Limb (tissue), 2 donors: ENCODE data around the gene FOXJ3.

Source experiments
- DNase-seq, 2 donors: peaks; one replicate each; pipeline ENCODE4 v3.0.0-alpha.2; 2016; ENCODE audit errors: extremely low spot score in 2 of 2

Gene FOXJ3

GRCh38 chr1:42335050-42335808, at the start of gene FOXJ3:
TSS of gene FOXJ3 (minus strand) at chr1:42335235. CDS start at chr1:42311093, 24,142 bp downstream.
- DNase-seq, result peak; percentile 89 to 95

GRCh38 chr1:42381280-42381673, 46.2 kb upstream of the FOXJ3 start:
- DNase-seq, result no peak

- peak; percentile 21 to 81 for DNase-seq
Observed at GRCh38 chr1:42380586-42381279, 45.7 kb upstream of the FOXJ3 start, which contains the start of gene RIMKLA. TSS of gene RIMKLA (plus strand) at chr1:42380792. CDS start at chr1:42380935, 143 bp downstream.

- DNase-seq, result peak; percentile 30 to 32
Observed at GRCh38 chr1:42379794-42380585, 45.0 kb upstream of the FOXJ3 start.

GRCh38 chr1:42372796-42373195, 37.8 kb upstream of the FOXJ3 start:
- no peak for DNase-seq

- no peak for DNase-seq
Observed at GRCh38 chr1:42370876-42371549, 36.0 kb upstream of the FOXJ3 start.

GRCh38 chr1:42369471-42369870, 34.4 kb upstream of the FOXJ3 start:
- DNase-seq, result no peak

- no peak for DNase-seq
Observed at GRCh38 chr1:42368096-42368795, 33.2 kb upstream of the FOXJ3 start.

- no peak for DNase-seq
Observed at GRCh38 chr1:42365118-42365517, 30.1 kb upstream of the FOXJ3 start.

GRCh38 chr1:42364542-42364941, 29.5 kb upstream of the FOXJ3 start:
- no peak for DNase-seq

- DNase-seq, result no peak
Observed at GRCh38 chr1:42364089-42364488, 29.1 kb upstream of the FOXJ3 start.

GRCh38 chr1:42359466-42359865, 24.4 kb upstream of the FOXJ3 start:
- no peak for DNase-seq

- no peak for DNase-seq
Observed at GRCh38 chr1:42358791-42359190, 23.8 kb upstream of the FOXJ3 start.

- no peak for DNase-seq
Observed at GRCh38 chr1:42350086-42350485, 15.1 kb upstream of the FOXJ3 start.

GRCh38 chr1:42348498-42348897, 13.5 kb upstream of the FOXJ3 start:
- DNase-seq, result no peak

GRCh38 chr1:42343049-42343448, 8.0 kb upstream of the FOXJ3 start:
- DNase-seq, result no peak

GRCh38 chr1:42340901-42341300, 5.9 kb upstream of the FOXJ3 start:
- DNase-seq, result no peak

- no peak for DNase-seq
Observed at GRCh38 chr1:42340093-42340492, 5.1 kb upstream of the FOXJ3 start.

GRCh38 chr1:42336978-42337377, 1.9 kb upstream of the FOXJ3 start:
- DNase-seq, result no peak

GRCh38 chr1:42335809-42336518, 929 bp upstream of the FOXJ3 start:
- no peak for DNase-seq
